Fibroblast of lung (primary cell): ENCODE results near the gene MPL.

ENCODE experiments used
- CTCF ChIP-seq, 2 donors: IDR thresholded peaks in 1 of 2; conservative IDR thresholded peaks in 1 of 2; 1 replicate in 1 of 2; 2 replicates in 1 of 2; pipeline ENCODE4 v1.5.1; 2011 to 2012; ENCODE audit warnings: low read length in 2 of 2, control low read depth in 1 of 2, inconsistent platforms in 1 of 2, low read depth in 1 of 2, mild to moderate bottlenecking in 1 of 2
- EZH2 ChIP-seq: IDR thresholded peaks from 2 replicates; pipeline ENCODE4 v1.5.1; 2012; ENCODE audit warnings: low read length, control low read depth, mild to moderate bottlenecking; ENCODE audit errors: missing control alignments

- no peak for TF ChIP-seq CTCF (conservative IDR thresholded peaks at IDR 0.05 in 1 of 2, IDR thresholded peaks at IDR 0.05 in 1 of 2; ENCODE audit: low read depth in 1 of 2, low read length in 2 of 2)
- no peak for TF ChIP-seq EZH2
Observed at GRCh38 chr1:43307458-43308158, 30.0 kb upstream of the MPL start.
